HuH-7 (cell line): ENCODE measurements around the gene ZFP92.

Experiments used
- DNase-seq: peaks from one replicate; pipeline ENCODE4 v3.0.0; 2011; ENCODE audit warnings: low spot score

Gene ZFP92

GRCh38 chrX:153456161-153456560 is 44.9 kb downstream of the ZFP92 start:
- DNase-seq, result no peak

- no peak for DNase-seq
These were observed 45.4 kb downstream of the ZFP92 start for GRCh38 chrX:153456704-153457103.

- no peak for DNase-seq
These were observed 46.0 kb downstream of the ZFP92 start for GRCh38 chrX:153457136-153457825.

- DNase-seq, result no peak
These were observed 46.7 kb downstream of the ZFP92 start for GRCh38 chrX:153457827-153458466.

- no peak for DNase-seq
These were observed 47.2 kb downstream of the ZFP92 start for GRCh38 chrX:153458476-153458875.

GRCh38 chrX:153459986-153460385 is 48.7 kb downstream of the ZFP92 start:
- DNase-seq, result no peak

GRCh38 chrX:153460826-153461225 is 49.6 kb downstream of the ZFP92 start:
- peak; percentile 71 for DNase-seq
